Activated B cell treated with CpG ODN at 0.5 μM for 24 hours (primary cell): Measurements from ENCODE around the gene ARFGEF3. TPM values are rescaled to one million over a fixed set of nuclear protein-coding genes. Genes with fewer than 3 reads are reported as not detected.

ENCODE experiments used
- ATAC-seq: fragments of 200-7000 bp; cut with Tn5 transposase; one replicate; pipeline ENCODE4 v1.10.0; 2021; ENCODE audit warnings: low read depth, mild to moderate bottlenecking, moderate library complexity
- CTCF ChIA-PET: fragments of 350-600 bp; sonication (Branson Sonifier 250); formaldehyde crosslinking; loops from one replicate; lab custom pipeline; 2021; ENCODE audit warnings: antibody characterized with exemption; lab: Charles Lee
- POLR2A ChIA-PET: fragments of 350-600 bp; sonication (Branson Sonifier 250); formaldehyde crosslinking; loops from one replicate; lab custom pipeline; 2021; ENCODE audit warnings: antibody characterized with exemption; lab: Charles Lee
- DNase-seq: peaks from one replicate; pipeline ENCODE4 v3.0.0; 2022
- H3K27ac Mint-ChIP-seq: one replicate; pipeline ENCODE4 v1.8.0; 2020; ENCODE audit warnings: mixed read lengths
- H3K27me3 Mint-ChIP-seq: one replicate; pipeline ENCODE4 v1.8.0; 2021; ENCODE audit warnings: mixed read lengths
- H3K36me3 Mint-ChIP-seq: one replicate; pipeline ENCODE4 v1.8.0; 2021; ENCODE audit warnings: low read depth, mixed read lengths
- H3K4me1 Mint-ChIP-seq: one replicate; pipeline ENCODE4 v1.8.0; 2021; ENCODE audit warnings: mixed read lengths
- H3K4me3 Mint-ChIP-seq: one replicate; pipeline ENCODE4 v1.8.0; 2020; ENCODE audit warnings: mild to moderate bottlenecking, mixed read lengths
- H3K9me3 Mint-ChIP-seq: one replicate; pipeline ENCODE4 v1.8.0; 2020; ENCODE audit warnings: mixed read lengths
- CTCF ChIP-seq: fragments of 200-600 bp; IDR thresholded peaks from one replicate; pipeline ENCODE4 v1.8.0; 2022; ENCODE audit warnings: antibody characterized with exemption, mild to moderate bottlenecking
- intact Hi-C: fragments of 100-400 bp; cut with micrococcal nuclease; formaldehyde crosslinking; loops from one replicate; pipeline ENCODE4 v1.15.1; 2024
- total RNA-seq: library from RNA; stranded (reverse); gene quantifications from 2 replicates; pipeline ENCODE4 v1.2.3, GENCODE V29; 2022

ARFGEF3 gene
- total RNA-seq, 1 donor from 2014 or later, result 0.02 TPM

- no peaks in the 10 kb centered on the region for H3K4me1 Mint-ChIP-seq
- intact Hi-C loops, result no loop called here
- ChIA-PET CTCF (no interaction called here), POLR2A (no interaction called here)
- no peaks in the 10 kb centered on the region for H3K36me3 Mint-ChIP-seq
- H3K27ac Mint-ChIP-seq, result no peak overlapping the region
- H3K27me3 Mint-ChIP-seq, result peaks cover 16% of the 10 kb centered on the region
- H3K4me3 Mint-ChIP-seq, result no peak overlapping the region
- peaks cover 9% of the 10 kb centered on the region for H3K9me3 Mint-ChIP-seq
- DNase-seq (no peak), ATAC-seq (no peak)
- TF ChIP-seq CTCF, result no peak
Observed at GRCh38 chr6:138155443-138155842, 6.3 kb upstream of the ARFGEF3 start.

GRCh38 chr6:138157986-138158638 is 3.6 kb upstream of the ARFGEF3 start:
- Mint-ChIP-seq H3K4me3 (no peak overlapping the region), H3K36me3 (no peaks in the 10 kb centered on the region), H3K27ac (no peak overlapping the region), H3K27me3 (peaks cover 25% of the 10 kb centered on the region), H3K9me3 (peaks cover 3% of the 10 kb centered on the region), H3K4me1 (peaks cover 15% of the 10 kb centered on the region)
- ATAC-seq (no peak), DNase-seq (no peak)
- ChIA-PET POLR2A (no interaction called here), CTCF (no interaction called here)
- TF ChIP-seq CTCF, result no peak
- intact Hi-C loops, result no loop called here

GRCh38 chr6:138159246-138159645 is 2.5 kb upstream of the ARFGEF3 start:
- Mint-ChIP-seq H3K4me3 (no peak overlapping the region), H3K36me3 (no peaks in the 10 kb centered on the region), H3K27ac (no peak overlapping the region), H3K27me3 (peaks cover 30% of the 10 kb centered on the region), H3K4me1 (peaks cover 15% of the 10 kb centered on the region), H3K9me3 (no peaks in the 10 kb centered on the region)
- DNase-seq (no peak), ATAC-seq (no peak)
- ChIA-PET CTCF (no interaction called here), POLR2A (interaction anchor here (0.6 to 1.2 kb wide), 2 partner anchors 245 to 621 kb away, joined by 3 to 4 read pairs; partner anchors contain the start of gene HEBP2)
- TF ChIP-seq CTCF, result no peak
- intact Hi-C loops, result no loop called here

- DNase-seq (no peak), ATAC-seq (no peak)
- no peaks in the 10 kb centered on the region for H3K36me3 Mint-ChIP-seq
- peak overlapping the region; percentile 40 for H3K4me3 Mint-ChIP-seq
- intact Hi-C loops, result loop anchor here (5.0 kb wide), 1 partner anchor 612 kb away; the partner anchor contains the start of gene CCDC28A
- peaks cover 39% of the 10 kb centered on the region for H3K27me3 Mint-ChIP-seq
- CTCF ChIA-PET, result no interaction called here
- no peak for TF ChIP-seq CTCF
- no peaks in the 10 kb centered on the region for H3K9me3 Mint-ChIP-seq
- H3K4me1 Mint-ChIP-seq, result peaks cover 15% of the 10 kb centered on the region
- no peak overlapping the region for H3K27ac Mint-ChIP-seq
- POLR2A ChIA-PET, result no interaction called here
Observed at GRCh38 chr6:138160329-138161087, 1.2 kb upstream of the ARFGEF3 start.

- Mint-ChIP-seq H3K4me1 (peaks cover 15% of the 10 kb centered on the region), H3K9me3 (no peaks in the 10 kb centered on the region), H3K4me3 (peak overlapping the region; percentile 40), H3K36me3 (no peaks in the 10 kb centered on the region), H3K27me3 (peaks cover 39% of the 10 kb centered on the region), H3K27ac (no peak overlapping the region)
- ChIA-PET CTCF (no interaction called here), POLR2A (no interaction called here)
- DNase-seq (no peak), ATAC-seq (no peak)
- TF ChIP-seq CTCF, result no peak
- intact Hi-C loops, result loop anchor here (5.0 kb wide), 1 partner anchor 611 kb away; the partner anchor contains the start of gene CCDC28A
Observed at GRCh38 chr6:138161088-138161337, 726 bp upstream of the ARFGEF3 start.
